HG03342 (cell line): ENCODE data around the gene ARHGEF37.
"Not testable (repeated sequence)": the region's sequence is repeated elsewhere in the genome, so short reads cannot be mapped to it uniquely, and the experiment has no call there.

Experiments
- ATAC-seq: cut with Tn5 transposase; IDR thresholded peaks from one replicate; pipeline ENCODE4 v1.9.1; 2021; ENCODE audit warnings: mild to moderate bottlenecking, moderate library complexity; ENCODE audit not compliant: unreplicated experiment

ARHGEF37 gene

GRCh38 chr5:149563466-149563865, 17.8 kb upstream of the ARHGEF37 start:
- ATAC-seq = no peak

DNA sequence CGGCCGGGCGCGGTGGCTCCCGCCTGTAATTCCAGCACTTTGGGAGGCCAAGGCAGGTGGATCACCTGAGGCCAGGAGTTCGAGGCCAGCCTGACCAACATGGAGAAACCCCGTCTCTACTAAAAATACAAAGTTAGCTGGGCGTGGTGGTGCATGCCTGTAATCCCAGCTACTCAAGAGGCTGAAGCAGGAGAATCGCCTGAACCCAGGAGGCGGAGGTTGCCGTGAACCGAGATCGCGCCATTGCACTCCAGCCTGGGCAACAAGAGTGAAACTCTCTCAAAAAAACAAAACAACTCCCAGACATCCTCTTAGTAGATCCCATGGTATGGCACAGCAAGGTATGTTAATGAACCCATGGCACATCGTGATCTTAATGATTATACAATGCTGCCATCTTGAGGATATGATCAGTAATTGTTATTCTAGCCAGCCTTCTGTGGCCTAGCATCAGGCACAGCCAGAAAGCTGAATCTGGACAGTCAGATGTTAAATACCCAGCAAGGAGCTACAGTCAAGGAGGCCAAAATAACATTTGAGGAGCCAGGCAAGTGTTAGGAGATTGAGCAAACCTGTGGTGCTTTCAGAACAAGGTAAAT, 16.7 kb upstream of the ARHGEF37 start:
- peak; percentile 94 for ATAC-seq

GRCh38 chr5:149567226-149567625, 14.1 kb upstream of the ARHGEF37 start:
- ATAC-seq = no peak

GRCh38 chr5:149572170-149572569, 9.1 kb upstream of the ARHGEF37 start:
- no peak for ATAC-seq

DNA sequence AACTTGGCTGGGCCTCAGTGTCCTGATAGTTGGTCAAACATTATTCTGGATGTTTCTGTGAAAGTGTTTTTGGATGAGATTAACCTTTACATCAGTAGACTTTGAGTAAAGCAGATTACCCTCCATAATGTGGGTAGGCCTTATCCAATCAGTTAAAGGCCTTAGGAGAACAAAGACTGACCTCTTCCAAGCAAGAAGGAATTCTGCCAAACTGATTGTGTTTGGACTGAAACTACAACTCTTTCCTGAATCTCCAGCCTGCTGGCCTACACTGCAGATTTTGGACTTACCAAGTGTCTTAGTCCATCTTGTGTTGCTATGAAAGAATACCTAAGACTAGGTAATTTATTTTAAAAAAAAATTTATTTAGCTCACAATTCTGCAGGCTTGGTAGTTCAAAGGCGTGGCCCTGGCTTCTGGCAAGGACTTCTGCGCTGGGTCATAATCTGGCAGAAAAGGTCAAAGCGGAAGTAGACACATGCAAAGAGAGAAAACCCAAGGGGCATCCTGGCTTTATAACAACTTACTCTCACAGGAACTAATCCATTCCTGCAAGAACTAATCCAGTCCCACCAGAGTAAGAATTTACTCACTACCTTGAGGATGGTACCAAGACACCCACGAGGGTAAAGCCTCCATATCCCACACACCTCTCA, 8.6 kb upstream of the ARHGEF37 start:
- no peak for ATAC-seq

GRCh38 chr5:149575131-149575530, 6.2 kb upstream of the ARHGEF37 start:
- ATAC-seq = no peak

DNA sequence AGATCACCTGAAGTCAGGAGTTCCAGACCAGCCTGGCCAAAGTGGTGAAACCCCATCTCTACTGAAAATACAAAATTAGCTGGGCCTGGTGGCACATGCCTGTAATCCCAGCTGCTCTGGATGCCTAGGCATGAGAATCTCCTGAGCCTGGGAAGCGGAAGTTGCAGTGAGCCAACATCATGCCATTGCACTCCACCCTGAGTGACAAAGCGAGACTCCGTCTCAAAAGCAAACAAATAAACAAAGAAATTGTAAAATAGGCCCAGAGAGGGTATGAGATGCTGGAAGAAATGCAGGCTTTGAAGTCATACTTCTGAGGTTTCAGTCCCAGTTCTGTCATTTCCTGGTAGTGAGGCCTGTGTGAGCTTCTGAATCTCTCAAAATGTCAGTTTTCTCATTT, 5.3 kb upstream of the ARHGEF37 start:
- no peak for ATAC-seq

DNA sequence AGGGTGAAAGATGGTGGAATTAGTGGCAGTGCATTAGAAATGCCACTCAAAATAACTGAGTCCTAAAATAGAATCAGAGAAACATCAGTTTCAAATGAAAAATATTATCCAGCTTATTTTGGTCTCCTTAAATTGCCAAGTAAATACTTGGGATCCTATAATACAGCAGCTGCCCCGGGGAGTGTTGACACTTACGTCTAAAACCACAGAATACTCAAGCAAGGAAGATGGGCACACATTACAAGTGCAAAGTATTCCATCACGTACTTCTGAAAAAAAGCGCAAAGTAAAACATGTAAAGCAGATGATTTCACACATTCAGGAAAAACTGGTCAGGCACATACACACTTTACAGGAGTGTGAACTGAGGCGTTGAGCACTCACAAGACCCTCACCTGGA, 2.4 kb upstream of the ARHGEF37 start:
- no peak for ATAC-seq

- ATAC-seq = no peak
These were observed 498 bp upstream of the ARHGEF37 start for GRCh38 chr5:149580808-149581191.

- no peak for ATAC-seq
These were observed 852 bp downstream of the ARHGEF37 start for GRCh38 chr5:149581931-149582768.

- ATAC-seq = no peak
These were observed 2.1 kb downstream of the ARHGEF37 start for GRCh38 chr5:149583394-149583793.

DNA sequence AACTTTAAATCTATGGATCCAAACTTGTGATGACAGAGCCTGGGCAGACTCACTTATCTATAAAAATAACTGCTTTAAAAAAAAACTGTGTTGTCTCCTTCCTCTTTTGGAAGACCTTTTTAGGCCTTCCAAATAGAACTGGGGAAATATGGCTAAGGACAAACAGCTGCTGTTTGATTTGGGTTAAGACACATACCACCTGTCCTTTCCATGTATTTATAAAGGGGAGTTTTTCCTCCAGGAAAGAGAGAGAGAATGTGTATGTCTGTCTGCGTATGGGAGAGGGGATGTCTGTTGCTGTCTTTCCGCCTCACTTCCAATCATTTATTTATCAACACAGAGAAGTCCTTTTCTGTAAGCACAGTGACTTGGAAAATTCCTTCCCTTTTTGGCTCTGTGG, 2.8 kb downstream of the ARHGEF37 start:
- ATAC-seq = no peak

- ATAC-seq = no peak
These were observed 4.6 kb downstream of the ARHGEF37 start for GRCh38 chr5:149585910-149586309.

DNA sequence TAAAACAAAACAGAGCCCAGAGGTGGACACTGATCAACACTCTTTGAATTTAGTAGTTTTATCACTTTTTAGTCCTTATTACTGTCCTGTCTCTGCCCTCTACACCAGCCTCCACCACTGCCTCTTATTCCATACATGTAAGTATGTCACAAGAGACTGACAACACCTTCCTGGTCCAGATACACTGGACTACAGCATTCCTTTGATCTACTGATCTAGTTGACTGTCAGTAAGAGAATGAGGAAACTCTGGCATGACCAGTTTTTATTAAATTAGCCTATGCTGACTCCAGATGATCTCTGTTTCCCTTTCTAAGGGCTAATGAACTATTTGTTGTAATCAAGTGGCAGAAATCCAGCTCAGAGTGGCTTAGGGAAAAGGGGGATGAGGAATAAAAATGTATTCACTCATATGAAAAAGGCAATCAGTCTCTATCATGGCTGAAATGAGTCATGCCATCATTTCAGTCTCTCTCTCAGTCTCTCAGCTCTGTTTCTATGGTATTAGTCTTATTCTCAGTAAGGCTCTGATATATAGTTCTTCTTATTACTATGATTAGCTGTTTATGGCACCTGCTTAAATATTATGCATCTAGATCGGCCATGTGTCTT, 5.5 kb downstream of the ARHGEF37 start:
- ATAC-seq = no peak

GRCh38 chr5:149588936-149589335, 7.6 kb downstream of the ARHGEF37 start:
- no peak for ATAC-seq

GRCh38 chr5:149593370-149593769, 12.1 kb downstream of the ARHGEF37 start:
- no peak for ATAC-seq

GRCh38 chr5:149594206-149594895, 13.1 kb downstream of the ARHGEF37 start:
- ATAC-seq = no peak

GRCh38 chr5:149595105-149595504, 13.8 kb downstream of the ARHGEF37 start:
- ATAC-seq = not testable (repeated sequence)

DNA sequence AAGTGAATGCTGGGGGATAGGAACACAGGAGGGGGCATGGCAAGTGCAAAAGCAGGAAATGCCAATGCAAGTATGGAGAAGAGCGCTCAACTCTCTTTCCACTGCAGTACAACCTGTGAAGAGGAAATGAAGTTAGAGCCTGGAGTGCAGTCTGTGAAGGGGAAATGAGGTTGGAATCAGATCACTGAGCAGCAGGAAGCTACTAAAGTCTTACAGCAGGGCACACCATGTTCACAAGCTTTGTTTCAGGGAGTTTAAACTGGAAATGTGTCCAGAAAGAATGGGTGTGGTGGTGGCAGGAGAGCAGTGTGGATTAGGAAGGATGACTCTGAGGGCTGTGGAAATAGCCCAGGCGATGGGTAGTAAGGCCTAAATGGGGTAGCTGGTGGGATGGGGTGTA, 15.4 kb downstream of the ARHGEF37 start:
- no peak for ATAC-seq

GRCh38 chr5:149597618-149598017, 16.3 kb downstream of the ARHGEF37 start:
- ATAC-seq = no peak

- ATAC-seq = not testable (repeated sequence)
These were observed 16.9 kb downstream of the ARHGEF37 start for GRCh38 chr5:149598234-149598633.
